HTERT RPE-1 (cell line): ENCODE results near the gene ZDHHC7.
"Not testable (repeated sequence)": the region's sequence is repeated elsewhere in the genome, so short reads cannot be mapped to it uniquely, and the experiment has no call there.

Source experiments
- in situ Hi-C: fragments of 300-500 bp; cut with MboI; formaldehyde crosslinking; loops from 4 replicates; pipeline ENCODE4 v1.14.3; 2020; ENCODE audit warnings: low sequenced_read_pairs

Gene ZDHHC7, protein sequence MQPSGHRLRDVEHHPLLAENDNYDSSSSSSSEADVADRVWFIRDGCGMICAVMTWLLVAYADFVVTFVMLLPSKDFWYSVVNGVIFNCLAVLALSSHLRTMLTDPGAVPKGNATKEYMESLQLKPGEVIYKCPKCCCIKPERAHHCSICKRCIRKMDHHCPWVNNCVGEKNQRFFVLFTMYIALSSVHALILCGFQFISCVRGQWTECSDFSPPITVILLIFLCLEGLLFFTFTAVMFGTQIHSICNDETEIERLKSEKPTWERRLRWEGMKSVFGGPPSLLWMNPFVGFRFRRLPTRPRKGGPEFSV

DNA sequence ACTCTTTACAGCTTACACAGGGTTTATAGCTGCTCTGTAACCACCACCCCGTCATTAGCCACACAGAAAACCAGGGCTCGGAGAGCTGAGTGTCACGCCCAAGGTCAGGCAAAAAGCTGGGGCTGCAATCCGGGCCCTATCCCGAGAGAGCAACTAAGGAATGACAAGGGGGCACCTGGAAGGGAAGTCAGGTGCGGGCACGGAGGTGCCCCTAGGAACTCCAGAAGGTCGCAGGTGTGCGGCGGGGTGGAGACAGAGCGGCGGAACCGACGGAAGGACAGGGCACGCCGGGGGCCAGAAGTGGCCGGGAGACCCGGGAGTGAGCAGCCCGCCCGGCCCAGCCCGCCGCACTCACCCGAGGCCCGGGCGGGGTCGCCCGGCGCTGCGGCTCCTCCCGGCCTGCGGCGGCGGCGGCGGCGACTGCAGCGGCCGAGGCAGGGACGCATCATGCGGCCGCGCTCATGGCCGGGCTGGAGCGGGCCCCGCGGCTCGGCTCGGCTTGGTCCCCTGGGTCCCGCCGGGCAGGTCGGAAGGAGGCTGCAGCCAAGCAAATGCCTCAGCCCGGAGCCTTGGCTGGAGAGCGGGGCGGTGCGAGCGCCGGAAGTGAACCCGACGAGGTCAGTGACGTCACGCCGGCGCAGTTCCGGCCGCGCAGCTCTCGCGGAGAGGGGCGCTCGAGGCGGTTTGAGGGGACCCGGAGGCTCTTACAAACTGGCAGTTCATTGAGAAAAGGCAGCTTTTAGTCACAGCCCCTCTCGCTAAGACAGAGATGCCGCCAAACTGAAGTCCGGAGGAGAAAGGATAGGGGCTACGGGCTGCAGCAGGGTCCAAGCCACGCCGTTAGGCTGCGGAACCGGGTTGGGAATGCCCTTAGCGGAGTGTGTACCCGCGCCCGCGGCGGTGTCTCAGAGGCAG lies at the start of gene ZDHHC7:
Gene ZDHHC7 (minus strand): TSS at position 605 of the 915 bp plus-strand sequence. CDS start 20,917 bp downstream, outside the sequence.
- in situ Hi-C loops, result no loop called here

DNA sequence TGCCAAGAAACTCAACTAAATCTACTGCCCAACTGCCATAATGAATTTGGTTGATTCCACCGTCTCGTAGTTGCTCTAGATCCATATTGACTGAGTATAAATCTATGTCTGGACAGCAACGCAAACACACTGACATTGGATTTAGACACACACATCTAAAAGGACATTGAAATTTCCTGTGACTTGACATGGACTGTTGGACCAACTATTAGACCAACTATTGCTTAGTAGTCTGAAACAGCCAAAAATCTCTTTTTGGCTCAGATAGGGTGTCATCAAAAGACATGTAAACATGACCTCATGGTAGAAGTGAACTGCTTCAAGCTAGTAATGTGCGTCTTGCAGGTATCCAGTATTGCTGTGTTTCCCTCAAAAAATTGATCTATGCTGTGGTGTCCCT lies 47.6 kb upstream of the ZDHHC7 start:
- in situ Hi-C loops, result no loop called here

DNA sequence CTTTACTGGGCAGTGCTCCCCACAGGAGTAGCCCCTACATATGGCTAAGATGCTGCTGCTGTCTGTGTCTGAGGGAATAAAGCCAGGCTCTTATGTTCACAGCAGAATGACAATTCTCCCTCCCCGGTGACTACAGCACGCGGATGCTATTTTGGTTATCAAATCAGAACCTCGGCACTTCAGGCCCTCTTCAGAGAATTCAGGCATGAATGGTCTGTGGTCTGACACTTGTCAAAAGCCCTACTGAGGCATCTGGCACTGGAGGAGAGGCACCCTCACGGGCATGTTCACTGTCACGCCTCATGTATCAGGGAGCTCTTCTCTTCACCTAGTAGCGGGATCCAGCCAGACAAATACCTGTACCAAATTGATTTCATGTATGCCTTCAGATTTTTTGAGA lies 46.6 kb upstream of the ZDHHC7 start:
- in situ Hi-C loops, result no loop called here

DNA sequence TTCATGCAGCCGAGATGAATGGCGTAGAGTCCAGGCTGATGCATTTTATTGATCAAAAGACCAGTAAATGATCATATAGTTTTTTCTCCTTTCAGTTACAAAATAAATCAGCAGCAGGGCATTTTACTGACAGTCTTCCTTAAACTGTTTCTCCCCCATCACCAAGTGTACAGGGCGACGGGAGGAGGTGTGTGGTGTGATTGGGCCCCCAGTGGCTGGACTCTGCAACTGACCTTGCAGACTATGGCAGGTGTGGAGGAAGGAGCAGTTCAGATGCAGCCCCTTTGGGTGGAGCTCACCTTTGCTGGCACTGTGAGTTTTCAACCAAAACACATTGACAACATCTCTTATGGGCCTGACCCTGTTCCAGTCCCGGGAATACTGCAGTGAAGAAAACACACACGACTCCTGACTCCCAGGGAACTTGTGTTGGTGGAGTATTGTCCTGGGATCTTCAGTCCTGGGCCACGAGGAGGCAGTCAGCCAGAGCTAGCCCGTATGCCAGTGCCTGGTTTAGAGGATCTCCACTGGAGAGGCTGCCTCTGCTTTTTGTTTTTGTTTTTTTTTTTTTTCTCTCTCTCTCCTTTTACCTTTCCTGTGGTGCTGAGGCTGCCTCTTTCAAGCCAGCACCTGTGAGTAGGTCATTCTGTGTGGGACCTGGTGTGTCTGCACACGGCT lies 46.0 kb upstream of the ZDHHC7 start:
- in situ Hi-C loops, result no loop called here

- in situ Hi-C loops, result no loop called here
These were observed 44.9 kb upstream of the ZDHHC7 start for GRCh38 chr16:85056211-85056748.

DNA sequence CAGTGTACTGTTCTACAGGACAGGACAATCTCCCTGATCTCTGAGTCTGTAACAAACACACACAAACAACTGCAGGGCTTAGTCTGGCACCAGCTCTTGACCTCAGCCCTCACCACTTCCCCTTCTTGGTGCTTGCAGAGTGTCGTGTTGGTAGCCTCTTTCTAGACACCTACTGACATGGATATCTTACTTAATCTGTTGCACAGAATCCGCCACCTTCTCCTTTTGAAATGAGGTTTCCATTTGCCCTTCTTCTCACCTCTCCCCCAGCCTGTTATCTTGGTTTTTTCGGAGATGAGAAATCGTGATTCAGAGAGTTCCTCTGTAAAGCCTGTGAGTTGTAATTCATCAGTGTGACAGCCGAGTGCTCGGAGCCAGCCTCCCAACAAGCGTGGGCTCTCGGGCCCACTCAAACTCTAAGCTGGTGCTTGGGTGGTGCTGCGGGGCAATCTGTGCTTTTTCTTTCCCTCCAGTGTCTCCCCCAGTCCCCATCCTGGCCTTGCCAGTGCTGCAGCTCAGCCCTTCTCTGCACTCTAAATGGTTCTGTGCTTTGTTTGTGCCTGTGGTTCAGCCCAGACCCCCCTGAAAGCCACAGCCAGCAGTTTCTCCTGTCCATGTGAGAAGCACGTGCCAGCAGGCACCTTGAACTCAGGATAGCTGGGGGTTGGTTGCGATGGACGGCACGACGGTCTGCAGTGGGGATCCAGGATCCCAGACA lies 44.3 kb upstream of the ZDHHC7 start:
- in situ Hi-C loops, result no loop called here

DNA sequence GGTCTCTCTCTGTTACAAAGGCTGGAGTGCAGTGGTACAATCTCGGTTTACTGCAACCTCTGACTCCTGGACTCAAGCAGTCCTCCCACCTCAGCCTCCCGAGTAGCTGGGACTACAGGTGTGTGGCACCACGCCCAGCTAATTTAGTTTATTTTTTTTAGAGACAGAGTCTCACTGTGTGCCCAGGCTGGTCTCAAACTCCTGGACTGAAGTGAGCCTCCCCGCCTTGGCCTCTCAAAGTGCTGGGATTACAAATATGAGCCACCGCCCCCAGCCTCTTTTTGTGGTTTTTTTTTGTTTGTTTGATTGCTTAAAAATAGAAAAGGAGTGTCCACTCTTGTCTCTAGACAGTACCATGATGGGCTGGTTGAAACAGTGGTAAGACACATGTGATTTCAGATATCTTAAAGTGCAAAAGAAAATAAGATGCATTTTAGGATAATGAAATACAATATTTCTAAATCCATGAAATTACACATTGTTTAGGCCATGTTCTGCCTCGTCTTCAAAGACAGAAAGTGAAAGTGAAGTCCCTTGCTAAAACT lies 43.7 kb upstream of the ZDHHC7 start:
- in situ Hi-C loops, result no loop called here

- in situ Hi-C loops, result not testable (repeated sequence)
These were observed 43.0 kb upstream of the ZDHHC7 start for GRCh38 chr16:85054321-85054720.

DNA sequence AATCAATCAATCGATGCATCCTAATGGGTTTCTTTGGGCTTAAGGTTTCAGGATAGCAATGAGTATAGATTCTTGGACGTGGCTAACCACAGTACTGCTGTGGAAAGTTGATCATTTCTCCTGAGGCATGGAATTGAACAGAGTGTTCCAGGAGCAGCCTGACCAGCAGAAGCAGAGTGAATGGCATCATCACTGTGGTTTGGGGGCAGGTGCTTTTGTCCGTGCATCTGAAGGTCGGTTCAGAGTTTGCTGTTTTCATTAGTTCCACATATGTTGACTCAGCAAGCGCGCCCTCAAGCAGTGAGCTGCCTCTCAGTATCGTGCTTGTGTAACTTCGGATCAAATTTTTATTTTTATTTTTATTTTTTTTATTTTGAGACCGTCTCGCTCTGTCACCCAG lies 41.2 kb upstream of the ZDHHC7 start:
- in situ Hi-C loops, result no loop called here

DNA sequence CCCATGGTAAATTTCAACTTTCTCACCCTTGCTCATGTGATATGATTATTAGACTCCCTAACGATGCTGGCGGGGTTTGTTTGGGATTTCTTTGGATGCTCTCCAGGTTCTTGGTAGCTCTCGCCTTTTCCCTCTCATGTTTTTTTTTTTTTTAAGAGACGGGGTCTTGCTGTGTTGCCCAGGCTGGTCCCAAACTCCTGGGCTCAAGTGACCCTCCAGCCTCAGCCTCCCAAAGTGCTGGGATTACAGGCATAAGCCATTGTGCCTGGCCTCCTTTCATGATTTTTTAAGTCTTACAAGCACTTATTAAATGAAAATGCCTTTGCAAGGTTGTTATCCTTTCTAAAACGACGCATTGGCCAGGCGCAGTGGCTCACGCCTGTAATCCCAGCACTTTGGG lies 40.3 kb upstream of the ZDHHC7 start:
- in situ Hi-C loops, result no loop called here

DNA sequence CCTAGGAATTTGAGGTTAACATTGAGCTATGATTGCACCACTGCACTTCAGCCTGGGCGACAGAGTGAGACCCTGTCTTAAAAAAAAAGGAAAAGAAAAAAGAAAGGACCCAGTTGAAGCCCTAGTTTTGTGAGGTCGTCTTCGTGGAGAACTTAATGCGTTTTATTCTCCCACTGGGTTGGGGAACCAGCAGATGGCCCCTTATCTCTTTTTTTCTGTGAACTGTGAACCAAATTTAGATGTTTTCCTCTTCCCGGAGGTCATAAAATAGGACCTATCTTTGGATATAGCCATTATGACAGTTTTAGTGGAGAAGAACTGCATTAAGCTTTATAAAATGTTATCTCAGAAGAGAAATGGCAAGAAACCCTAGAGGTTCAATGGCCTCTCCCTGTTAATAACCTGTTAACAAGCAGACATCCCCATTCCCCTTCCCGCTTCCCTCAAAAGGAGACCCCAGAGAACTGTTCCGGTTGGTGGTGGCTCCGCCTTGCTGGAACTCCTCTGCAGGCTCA lies 39.8 kb upstream of the ZDHHC7 start:
- in situ Hi-C loops, result no loop called here

DNA sequence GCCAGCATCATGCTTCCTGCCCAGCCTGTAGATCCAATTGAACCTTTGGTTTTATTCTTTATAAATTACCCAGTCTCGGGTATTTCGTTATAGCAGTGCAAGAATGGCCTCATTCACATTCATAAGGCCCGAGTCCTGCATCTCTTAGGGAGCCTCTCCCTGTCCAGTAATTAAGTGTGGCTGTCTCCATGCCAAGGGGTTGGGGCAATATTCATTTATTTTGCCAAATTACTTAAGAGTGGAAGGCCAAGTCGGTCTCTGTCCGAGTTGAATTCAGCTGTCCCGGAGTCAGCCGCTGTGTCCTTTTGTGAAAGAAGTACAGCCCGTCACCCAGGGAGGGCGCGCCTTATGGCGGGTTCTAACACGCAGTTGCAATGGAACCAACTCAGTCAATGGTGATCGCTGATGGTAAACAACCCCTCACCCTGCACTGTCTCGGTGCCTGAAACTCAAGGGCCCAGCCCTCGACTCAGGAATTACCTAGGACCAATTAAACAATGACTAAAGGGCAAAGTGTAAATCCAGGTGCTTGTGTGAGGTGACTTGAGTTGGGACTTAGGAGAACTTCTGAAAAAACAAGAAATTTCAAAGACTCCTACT lies 38.5 kb upstream of the ZDHHC7 start:
- in situ Hi-C loops, result no loop called here

- in situ Hi-C loops, result no loop called here
These were observed 37.7 kb upstream of the ZDHHC7 start for GRCh38 chr16:85048921-85049562.

GRCh38 chr16:85047867-85048455 lies 36.6 kb upstream of the ZDHHC7 start:
- in situ Hi-C loops, result no loop called here

DNA sequence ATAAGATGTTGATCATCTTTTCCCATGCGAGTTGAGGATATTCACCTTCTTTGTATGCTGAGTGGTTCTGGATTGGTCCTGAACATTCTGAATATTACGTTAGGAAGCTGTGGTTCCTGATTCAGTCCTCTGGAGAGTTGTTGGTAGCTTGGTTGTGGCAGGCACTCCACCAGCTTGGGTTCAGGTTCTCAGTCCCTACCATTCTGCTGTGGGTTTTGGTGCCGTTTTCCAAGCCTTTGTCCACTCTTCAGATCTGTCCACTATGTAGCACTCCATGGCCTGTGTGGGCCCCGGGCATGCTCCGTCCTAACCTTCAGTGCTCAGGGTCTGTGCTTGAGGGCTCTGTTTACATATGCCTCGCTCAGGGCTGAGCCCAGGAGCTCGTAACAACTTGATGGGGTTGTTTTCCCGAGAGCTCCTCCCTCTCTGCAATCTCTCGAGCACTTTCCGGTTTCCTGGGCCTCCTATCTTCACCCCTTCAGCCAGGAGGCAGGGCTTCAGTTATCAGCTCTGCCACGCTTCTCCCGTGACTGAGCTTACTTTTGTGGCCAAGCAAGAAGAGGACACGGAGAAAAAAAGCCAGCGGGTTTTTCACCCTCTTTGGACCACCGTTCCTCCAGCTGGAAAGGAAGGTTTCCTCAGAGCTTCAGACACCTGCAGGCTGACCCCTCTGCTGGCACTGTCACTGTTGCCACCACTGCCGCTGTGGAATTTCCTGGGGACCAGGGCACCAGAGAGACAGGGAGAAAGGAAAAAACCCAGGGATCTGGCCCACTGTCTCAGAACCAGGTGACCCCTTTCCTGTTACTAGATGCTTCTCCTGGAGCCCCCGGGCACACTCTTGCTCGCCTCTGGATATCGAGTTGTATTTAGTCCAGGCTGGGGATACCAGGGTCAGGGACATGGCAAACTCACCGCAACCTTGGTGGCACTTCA lies 35.9 kb upstream of the ZDHHC7 start:
- in situ Hi-C loops, result no loop called here

- in situ Hi-C loops, result no loop called here
These were observed 35.2 kb upstream of the ZDHHC7 start for GRCh38 chr16:85046472-85046916.

GRCh38 chr16:85045641-85046471 lies 34.5 kb upstream of the ZDHHC7 start:
- in situ Hi-C loops, result no loop called here
